Suprapubic skin (tissue), 4 donors: ENCODE data around the gene ZKSCAN1.

ENCODE experiments used
- CTCF ChIP-seq, 2 donors: fragments of 200-600 bp in 1 of 2; fragments of 450-650 bp in 1 of 2; sonication (generic) in 1 of 2; IDR thresholded peaks; one replicate each; pipeline ENCODE4 v1.5.1; 2016 to 2019; ENCODE audit warnings: antibody characterized with exemption in 2 of 2, mild to moderate bottlenecking in 1 of 2, moderate library complexity in 1 of 2
- EP300 ChIP-seq: sonication (generic); formaldehyde crosslinking; IDR thresholded peaks from one replicate; pipeline ENCODE4 v1.6.1; 2017; ENCODE audit warnings: antibody characterized with exemption
- POLR2A ChIP-seq, 2 donors: fragments of 450-650 bp; IDR thresholded peaks; one replicate each; pipeline ENCODE4 v1.6.1; 2017; ENCODE audit warnings: antibody characterized with exemption in 2 of 2, mild to moderate bottlenecking in 2 of 2, moderate library complexity in 2 of 2
- POLR2AphosphoS5 ChIP-seq, 3 donors: sonication (generic); formaldehyde crosslinking; IDR thresholded peaks; one replicate each; pipeline ENCODE4 v1.6.1; 2017; ENCODE audit warnings: antibody characterized with exemption in 3 of 3

GRCh38 chr7:99996755-99997544 lies 18.4 kb upstream of the ZKSCAN1 start:
- TF ChIP-seq CTCF (IDR thresholded peaks at IDR 0.05) (no peak), POLR2AphosphoS5 (IDR thresholded peaks at IDR 0.05) (no peak), POLR2A (IDR thresholded peaks at IDR 0.05) (no peak), EP300 (no peak)
